Activated gamma-delta T cell treated with anti-CD3 and anti-CD28 coated beads, Interleukin-2, amount 50 U/mL, for 16 hours (primary cell): ENCODE data around the gene CHD1L.
"Not testable (repeated sequence)": the region's sequence is repeated elsewhere in the genome, so short reads cannot be mapped to it uniquely, and the experiment has no call there.

ENCODE experiments used
- DNase-seq: peaks from one replicate; pipeline ENCODE4 v3.0.0-alpha.2; 2020; ENCODE audit warnings: low read depth

CHD1L gene

GRCh38 chr1:147242449-147243227, at the start of gene CHD1L:
CHD1L (plus strand) TSS chr1:147242684; CDS start chr1:147242704, 20 bp downstream.
- peak; percentile 89 for DNase-seq

GRCh38 chr1:147197324-147197723, 45.2 kb upstream of the CHD1L start:
- DNase-seq = not testable (repeated sequence)

GRCh38 chr1:147201276-147201675, 41.2 kb upstream of the CHD1L start:
- DNase-seq = no peak

- no peak for DNase-seq
These were observed 40.7 kb upstream of the CHD1L start for GRCh38 chr1:147201786-147202185.

GRCh38 chr1:147202576-147202975, 39.9 kb upstream of the CHD1L start:
- DNase-seq = no peak

- DNase-seq = no peak
These were observed 38.4 kb upstream of the CHD1L start for GRCh38 chr1:147204080-147204479.

GRCh38 chr1:147207192-147207591, 35.3 kb upstream of the CHD1L start:
- DNase-seq = no peak

GRCh38 chr1:147208619-147209018, 33.9 kb upstream of the CHD1L start:
- DNase-seq = no peak

- no peak for DNase-seq
These were observed 32.4 kb upstream of the CHD1L start for GRCh38 chr1:147209825-147210821.

GRCh38 chr1:147210987-147211386, 31.5 kb upstream of the CHD1L start:
- DNase-seq = no peak

GRCh38 chr1:147211577-147211976, 30.9 kb upstream of the CHD1L start:
- DNase-seq = no peak

- no peak for DNase-seq
These were observed 29.2 kb upstream of the CHD1L start for GRCh38 chr1:147213271-147213670.

GRCh38 chr1:147214325-147214724, 28.2 kb upstream of the CHD1L start:
- no peak for DNase-seq

GRCh38 chr1:147214842-147215539, 27.5 kb upstream of the CHD1L start:
- no peak for DNase-seq

- no peak for DNase-seq
These were observed 27.0 kb upstream of the CHD1L start for GRCh38 chr1:147215540-147215916.

GRCh38 chr1:147216124-147216523, 26.4 kb upstream of the CHD1L start:
- DNase-seq = no peak

- no peak for DNase-seq
These were observed 25.3 kb upstream of the CHD1L start for GRCh38 chr1:147217141-147217540.

GRCh38 chr1:147218606-147219005, 23.9 kb upstream of the CHD1L start:
- DNase-seq = no peak

- DNase-seq = no peak
These were observed 18.5 kb upstream of the CHD1L start for GRCh38 chr1:147223740-147224615.

- DNase-seq = peak; percentile 20
These were observed 17.2 kb upstream of the CHD1L start, which contains the start of gene FMO5 for GRCh38 chr1:147225193-147225730. FMO5 (minus strand) TSS chr1:147225339; CDS start chr1:147225029, 310 bp downstream.

GRCh38 chr1:147231032-147231431, 11.5 kb upstream of the CHD1L start:
- not testable (repeated sequence) for DNase-seq
